GM10847 (cell line): Measurements from ENCODE around the gene OSGIN1.

Experiments
- POLR2A ChIP-seq: IDR thresholded peaks from 2 replicates; pipeline ENCODE4 v1.6.1; 2011; ENCODE audit not compliant: insufficient read length; ENCODE audit errors: extremely low read depth

The OSGIN1 gene

DNA sequence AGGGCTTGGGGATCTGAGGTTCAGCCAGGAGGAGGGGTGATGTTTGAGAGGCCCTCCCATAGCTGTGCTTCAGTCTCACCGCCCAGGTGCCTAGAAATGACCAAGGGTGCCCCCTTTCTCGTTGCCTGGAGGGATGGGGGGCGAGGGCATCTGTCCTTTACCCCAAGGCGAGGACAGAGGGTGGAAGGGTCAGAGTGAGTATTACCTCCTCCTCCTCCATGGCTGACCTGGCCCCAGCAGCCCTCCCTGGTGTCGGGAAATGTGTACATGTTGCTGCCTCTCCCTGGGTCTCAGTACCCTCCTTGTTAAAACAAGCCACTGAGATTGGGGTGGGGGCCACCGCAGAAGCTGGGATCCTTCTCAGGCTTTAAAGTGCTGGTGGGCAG is 17.4 kb downstream of the OSGIN1 start:
- TF ChIP-seq POLR2A, result no peak

DNA sequence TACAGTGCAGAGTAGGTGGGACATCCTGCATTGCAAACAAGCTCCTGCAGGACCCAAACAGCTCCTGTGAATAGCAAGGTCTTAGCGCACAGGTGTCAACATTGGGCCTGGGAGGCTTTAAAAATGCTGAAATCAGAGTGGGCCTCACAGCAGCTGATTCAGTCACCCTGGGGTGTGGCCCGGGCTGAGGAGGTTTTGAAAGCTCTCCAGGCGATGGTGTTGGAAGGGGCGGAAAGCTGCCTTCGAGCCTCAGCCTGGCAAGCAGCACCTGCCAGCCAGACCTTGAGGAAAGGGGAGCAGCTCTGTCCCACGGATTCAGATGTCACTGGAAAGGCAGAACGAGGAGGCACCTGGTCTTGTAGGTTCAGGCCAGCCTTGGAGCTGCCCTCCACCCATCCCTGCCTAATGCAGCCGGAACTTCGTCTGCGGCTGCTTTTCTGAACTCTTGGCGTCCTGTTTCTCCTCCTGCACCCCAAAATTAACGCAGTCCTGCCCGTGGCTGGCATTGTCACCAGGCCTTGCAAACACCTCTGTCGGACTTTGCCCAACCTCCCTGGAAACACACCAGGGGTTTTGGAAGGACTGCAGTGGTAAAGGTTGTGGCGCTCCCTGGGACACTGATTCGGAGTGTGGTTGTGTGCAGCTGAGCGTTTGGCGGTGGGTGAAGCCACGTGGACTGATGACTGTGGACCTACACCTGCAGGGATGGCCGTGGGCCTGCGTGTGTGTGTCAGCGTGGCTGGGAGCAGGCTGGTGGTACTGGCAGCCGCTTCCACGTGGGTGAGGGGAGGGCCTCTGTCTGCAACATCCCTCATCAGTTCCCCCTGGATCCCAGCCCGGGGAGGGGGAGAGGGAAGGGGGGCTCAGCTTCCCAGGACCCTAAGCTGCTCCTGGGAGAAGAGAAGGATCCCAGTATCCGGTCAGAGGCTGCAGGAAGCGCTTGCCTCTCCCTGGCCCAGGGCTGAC is 18.4 kb downstream of the OSGIN1 start:
- TF ChIP-seq POLR2A, result no peak

DNA sequence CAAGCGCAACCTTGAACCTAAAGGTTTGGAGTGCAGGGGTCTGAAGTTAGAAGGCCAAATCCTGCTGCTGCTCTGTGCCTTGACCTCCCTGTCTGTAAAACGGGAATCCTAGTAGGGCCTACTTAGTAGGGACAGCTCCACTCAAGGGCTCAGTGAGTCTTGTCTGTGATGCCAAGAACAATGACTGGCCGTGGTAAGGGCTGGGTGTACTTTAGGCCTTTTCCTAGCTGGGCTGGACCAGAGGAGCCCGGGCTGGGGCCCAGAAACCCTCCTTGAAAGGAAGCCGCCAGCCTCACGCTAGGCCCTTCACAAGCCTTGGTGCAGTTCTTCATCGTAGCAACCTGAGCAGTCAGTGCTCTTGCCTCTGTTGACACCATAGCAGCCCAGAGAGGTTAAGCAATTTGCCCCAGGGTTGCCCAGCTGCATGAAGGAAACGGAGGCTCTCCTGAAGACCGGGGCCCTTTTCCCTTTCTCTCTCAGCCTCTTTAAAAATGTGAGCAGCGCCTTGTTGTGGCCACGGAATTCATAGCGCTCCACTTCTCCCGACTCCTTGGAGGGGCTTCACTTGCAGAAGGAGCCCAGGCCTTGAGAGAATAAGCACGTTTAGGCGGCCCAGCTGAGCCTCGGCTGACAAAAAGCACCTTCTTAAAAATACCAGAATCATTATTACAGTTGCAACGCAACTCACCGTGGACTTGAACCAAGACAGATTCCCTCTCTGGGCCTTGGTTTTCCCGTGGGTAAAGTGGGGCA is 19.4 kb downstream of the OSGIN1 start:
- no peak for TF ChIP-seq POLR2A

DNA sequence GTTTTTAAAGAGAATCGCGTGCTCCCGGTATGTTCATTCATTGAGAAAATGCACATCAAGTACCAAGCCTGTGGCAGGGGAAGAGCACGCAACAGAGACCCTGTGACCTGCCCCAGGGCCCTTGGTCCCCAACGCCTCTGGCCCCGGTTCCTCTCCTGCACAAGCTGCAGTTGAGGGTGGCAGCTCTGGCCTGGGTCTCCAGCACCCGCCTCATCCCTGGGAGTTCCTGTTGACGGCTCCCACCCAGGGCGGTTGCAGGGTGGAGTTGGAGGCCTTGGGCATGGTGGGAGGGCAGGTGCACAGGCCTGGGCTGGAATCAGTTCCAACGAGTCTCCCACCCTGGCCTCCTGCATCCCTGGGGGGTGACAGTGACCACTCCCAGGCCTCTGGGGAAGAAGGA is 20.0 kb downstream of the OSGIN1 start:
- TF ChIP-seq POLR2A, result no peak

DNA sequence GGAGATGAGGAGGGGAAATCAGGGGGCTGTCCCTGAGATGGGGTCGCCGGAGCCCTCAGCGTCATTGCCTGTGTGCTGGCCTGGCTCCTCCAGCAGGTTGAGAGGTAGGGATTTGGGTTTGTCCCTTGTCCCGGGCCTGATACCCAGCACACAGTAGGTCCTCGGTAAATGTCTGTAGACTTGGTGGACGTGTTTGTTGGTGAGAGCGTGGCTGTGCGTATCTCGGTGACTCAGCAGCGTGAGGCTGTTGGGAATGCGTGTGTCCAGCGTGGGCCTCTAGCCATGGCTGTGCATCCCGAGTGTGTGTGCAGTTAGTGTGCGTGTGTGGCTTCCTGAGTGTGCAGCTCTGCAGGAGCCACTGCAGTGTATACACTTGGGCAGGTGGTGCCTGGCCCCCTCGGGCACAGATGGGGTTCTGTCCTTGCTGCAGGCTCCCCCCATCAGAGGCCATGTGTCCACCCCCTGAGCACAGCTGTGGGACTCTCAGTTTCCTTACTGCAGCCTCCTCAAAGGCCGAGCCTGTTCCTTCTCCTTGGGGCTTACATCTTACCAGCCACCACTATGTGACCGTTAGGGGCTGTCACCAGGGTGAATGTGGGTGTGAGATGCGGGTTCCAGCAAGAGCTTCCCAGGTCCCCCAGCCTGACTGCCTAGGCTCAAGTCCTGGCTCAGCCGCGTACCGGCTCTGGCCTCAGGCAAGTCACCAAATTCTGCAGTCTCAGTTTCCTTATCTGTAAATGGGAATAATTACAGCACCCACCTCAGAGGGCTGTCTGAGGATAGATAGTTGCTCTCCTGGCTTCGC is 20.7 kb downstream of the OSGIN1 start:
- no peak for TF ChIP-seq POLR2A

DNA sequence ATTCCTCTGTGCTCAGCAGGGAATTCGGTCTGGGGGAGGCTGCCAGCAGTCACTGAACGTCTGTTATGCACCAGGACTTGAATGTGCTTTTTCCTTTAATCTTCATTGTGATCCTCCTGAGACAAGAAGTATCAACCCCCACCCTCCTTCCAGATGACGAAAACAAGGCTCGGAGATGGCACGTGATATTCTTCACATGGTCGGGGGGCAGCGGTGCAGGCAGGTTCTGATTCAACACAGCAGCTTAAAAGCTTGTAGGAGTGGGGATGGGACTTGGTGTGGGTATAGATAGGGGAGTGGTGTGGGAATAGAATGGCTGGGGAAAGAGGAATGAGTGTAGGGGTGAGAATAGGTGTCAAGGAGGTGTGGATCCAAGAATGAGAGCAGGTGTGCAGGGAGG is 21.4 kb downstream of the OSGIN1 start:
- TF ChIP-seq POLR2A, result no peak

DNA sequence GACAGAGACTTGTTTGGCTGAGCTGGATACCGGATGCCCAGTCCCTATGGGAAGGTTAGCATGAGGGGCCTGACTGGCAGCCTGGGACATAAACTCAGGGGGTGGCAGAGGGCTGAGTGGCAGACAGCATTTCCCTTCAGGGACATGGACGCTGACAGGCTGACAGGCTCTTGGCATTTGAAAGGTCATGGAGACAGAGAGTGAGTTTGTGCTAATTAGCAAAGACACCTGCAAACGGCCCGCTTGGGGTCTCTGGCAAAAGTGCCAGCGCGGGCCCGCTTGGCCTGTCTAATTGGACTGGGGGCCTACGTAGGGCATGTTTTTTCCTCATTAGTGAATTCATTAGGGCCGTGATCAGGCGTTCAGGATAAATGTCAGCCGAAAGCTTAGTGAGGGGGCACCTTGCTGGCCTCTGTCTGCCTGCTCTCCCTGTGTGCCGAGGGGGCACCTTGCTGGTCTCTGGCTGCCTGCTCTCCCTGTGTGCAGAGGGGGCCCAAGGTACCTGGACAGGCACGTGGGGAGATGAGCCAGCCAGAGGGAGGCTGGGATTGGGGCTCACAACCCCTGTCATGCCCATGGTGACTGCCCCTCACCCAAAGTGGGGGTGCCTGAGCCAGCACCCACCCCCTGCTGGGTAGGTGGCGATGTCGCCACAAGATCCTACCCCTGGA is 22.7 kb downstream of the OSGIN1 start:
- no peak for TF ChIP-seq POLR2A

DNA sequence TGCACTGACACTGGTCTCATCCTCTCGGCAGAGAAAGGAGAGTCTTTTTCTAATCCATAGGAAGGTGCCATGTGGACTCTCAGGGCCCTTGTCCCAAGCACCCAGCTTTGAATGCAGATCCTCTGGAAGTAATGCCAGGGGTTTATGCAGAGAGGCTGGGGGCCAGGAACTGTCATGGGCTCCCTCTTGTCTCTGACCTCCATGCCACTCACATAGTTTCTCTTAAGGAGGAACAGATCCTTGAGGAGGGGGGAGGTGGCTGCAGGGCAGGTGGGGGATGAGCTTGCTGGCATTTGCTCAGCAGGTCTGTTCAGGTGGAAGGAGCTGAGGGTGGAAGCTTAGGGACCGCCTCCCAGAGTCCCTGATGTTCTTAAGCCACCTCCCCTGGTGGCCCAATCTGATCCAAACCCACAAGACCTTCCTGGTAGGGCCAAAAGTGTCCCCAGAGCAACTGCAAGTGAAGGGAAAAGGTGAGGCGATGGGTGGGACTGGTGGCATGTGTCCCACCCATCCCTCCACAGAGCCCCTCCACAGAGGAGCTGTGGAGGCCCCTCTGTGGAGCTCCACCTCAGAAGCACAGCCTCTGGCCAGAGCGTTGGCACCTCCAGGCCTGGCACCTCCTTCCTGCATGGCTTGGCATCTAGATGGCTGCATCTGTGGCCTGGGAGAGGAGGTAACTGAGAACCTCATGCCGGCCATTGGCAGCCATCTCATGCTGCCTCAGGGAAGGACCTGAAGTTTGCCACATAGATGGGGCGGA is 24.2 kb downstream of the OSGIN1 start:
- TF ChIP-seq POLR2A, result no peak

DNA sequence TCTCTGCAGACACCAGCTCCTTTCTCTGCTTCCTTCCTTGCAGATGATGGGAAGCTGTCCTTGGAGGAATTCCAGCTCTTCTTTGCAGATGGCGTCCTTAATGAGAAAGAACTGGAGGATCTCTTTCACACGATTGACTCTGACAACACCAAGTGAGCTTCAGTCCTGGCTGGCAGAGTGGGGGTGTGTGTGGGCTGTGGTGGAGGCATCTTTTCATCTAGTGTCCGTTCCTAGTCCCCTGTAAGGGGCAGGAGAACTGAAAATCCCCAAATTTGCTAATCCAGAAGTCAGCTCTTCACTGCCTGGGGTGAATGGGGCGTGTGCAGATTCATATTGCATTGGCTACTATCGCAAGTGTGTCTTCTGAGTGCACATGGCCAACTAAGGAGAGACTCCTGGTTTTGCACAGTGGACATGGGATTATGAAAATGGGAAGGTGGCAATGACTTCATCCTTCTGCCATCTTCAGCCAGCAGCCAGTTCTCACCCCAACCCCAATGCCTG is 25.4 kb downstream of the OSGIN1 start:
- TF ChIP-seq POLR2A, result no peak

DNA sequence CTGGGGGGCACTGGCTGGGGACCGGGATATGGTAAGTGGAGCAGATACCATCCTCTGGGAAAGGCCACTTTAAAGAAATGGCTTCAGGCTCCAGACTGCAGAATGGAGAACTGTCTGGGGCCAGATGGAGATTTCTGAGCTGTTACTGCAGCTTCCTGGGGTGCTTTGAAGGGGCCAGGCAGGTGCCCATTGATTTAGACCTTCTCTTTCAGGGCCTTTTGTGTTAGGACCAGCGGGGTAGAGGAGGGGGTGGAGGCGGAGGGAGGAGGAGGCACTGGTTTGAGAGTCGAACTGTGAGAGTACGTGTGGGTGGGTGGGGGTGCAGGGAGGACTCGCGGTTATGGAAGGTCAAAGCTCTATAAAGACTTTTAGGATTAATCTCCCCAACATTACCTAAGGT is 26.4 kb downstream of the OSGIN1 start:
- no peak for TF ChIP-seq POLR2A

DNA sequence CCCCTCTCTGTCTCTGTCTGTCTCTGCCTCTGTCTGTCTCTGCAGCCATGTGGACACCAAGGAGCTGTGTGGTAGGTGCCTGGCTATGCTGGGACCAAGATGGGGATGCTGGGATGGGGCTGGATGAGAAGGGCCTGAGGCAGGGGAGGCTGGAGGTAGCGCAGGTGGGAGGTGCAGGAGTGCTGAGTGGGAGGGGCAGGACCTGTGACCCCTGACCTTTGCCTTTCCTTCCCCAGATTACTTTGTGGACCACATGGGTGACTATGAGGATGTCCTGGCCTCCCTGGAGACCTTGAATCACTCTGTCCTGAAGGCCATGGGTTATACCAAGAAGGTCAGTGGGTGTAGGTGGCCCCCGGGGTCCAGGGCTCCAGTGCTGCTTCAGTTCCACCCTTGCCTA is 27.8 kb downstream of the OSGIN1 start:
- no peak for TF ChIP-seq POLR2A

DNA sequence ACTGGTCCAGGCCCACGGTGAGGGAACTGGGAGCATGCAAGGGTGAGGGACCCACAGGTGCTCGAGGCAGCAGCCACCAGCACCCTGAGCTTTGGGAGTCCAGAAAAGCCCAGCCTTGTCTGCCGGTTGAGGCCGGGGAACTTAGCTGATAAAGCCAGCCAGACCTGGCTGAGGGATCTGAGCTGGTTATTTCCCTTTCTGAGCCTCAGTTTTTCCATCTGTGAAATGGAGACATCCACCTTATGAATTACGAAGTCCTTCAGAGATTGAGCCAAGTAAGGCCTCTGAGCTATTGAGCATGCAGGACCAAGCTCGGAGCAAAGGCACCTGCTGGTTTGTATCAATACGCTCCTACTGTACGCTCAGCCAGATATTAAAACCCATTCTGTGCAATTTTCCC is 28.8 kb downstream of the OSGIN1 start:
- TF ChIP-seq POLR2A, result no peak

DNA sequence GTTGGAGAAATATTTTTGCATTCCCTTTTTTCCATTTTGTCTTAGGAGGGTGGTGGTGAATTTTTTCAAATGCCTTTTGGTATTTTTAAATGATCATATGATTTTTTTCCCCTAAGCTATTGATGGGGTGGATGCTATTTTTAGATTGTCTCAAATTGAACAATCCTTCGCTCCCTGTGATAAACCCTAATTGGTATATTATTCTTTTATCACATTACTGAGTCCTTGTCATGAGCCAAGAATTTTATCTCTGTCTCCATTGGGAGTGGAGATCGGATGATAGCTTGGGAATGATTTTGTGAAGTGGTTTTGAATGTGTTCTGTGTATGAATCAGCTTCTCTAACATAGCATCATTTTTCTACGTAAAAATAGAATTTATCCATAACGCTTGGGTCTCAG is 30.5 kb downstream of the OSGIN1 start:
- TF ChIP-seq POLR2A, result no peak

DNA sequence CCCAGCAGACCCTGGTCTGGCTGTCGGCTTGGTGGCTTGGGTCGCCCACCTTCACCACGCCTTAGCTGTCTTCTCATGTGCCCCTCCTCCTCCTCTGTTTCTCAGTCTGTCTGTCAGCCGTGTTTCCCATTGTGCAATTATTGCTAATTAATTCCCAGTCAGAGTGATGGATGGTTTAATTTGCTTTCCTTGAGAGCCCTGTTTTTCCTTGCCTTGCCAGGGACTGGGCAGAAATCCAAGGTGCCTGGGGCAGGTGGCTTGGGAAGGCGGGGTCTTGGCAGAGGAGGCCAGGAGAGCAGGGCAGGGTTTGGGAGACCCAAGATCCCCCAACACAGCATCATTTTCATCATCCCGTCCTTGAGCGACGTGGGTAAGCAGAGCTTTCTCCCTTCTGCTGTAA is 36.3 kb downstream of the OSGIN1 start:
- TF ChIP-seq POLR2A, result no peak
